HT1080 (cell line): ENCODE data around the gene CCDC97. TPM values are rescaled to one million over a fixed set of nuclear protein-coding genes. Genes with fewer than 3 reads are reported as not detected.

Experiments
- DNase-seq: peaks from one replicate; pipeline ENCODE4 v3.0.0-alpha.2; 2015; ENCODE audit warnings: low read depth
- total RNA-seq: library from RNA; depleted of rRNA; stranded (reverse); fragments of >200 nt; shearing (Covaris generic); gene quantifications from 2 replicates; pipeline ENCODE4 v1.2.3, GENCODE V29; 2014

The CCDC97 gene
- total RNA-seq, 1 experiment from 2014 or later = 14.3 TPM

DNA sequence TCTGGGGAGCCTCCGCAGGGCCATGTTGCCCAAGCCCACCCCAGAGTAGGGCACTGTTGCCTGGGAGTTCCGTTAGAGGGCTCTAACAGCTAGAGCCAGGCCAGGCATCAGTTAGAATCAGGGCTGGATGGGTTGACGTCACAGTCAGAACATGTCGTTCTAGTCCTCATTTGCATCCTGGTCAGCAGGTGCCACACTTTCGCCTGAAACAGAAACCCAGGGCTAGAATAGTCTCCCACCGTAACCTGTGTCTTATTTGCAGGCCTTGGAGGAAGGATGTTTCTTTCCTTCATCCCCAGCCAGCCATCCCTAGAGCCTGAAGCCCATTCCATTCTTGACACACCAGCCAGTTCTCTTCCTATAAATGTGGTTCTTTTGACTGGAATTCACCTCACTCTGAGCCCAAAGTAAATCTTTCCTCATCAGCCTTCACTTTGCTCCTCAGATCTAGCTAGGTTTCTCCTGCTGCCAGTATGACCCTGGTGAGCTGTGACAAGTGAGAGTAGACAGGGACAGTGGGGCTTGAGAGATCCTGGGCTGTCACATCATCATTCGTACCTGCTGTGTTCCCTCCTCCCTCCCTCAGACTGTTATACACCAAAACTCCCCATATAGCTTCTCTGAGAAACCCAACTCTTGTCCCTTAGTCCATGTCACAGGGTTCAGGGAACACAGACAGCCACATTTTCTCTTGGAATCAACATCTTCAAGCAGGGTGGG, 12.2 kb upstream of the CCDC97 start:
- no peak for DNase-seq

- DNase-seq = peak; percentile 62
Measured at GRCh38 chr19:41298348-41298964, 11.5 kb upstream of the CCDC97 start.

DNA sequence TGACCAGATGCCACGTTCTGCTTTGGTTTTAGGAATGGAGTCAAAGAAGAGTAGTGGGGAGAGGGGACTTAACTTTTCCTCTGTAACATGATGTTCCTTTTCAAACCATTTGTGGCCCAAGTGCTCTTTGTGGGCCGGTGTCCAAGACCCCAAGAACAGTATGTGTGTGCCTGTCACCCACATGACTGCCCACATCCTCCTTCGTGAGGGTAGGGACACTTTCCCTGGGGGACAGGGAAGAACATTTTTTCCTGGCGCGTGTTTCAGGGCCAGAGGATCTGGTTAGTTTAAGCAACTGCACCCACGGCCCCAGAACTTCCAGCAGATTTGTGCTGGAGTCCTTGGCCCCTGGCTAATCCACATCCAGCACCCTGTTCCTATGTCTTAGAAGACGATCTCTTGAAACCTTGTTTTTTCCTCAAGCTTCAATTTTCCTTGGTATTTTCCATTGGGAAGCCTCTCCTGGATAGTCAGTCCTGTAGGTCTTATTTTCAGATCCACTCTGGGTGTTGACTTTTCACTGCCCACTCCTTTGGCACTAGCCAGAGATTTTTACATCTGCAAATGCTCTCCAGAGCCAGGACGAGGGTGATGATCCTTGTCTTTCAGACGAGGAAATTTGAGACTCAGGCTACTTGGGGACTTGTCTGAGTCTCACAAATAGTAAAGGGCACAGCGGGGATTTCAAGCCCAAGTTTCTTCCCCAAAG, 10.8 kb upstream of the CCDC97 start:
- DNase-seq = no peak

DNA sequence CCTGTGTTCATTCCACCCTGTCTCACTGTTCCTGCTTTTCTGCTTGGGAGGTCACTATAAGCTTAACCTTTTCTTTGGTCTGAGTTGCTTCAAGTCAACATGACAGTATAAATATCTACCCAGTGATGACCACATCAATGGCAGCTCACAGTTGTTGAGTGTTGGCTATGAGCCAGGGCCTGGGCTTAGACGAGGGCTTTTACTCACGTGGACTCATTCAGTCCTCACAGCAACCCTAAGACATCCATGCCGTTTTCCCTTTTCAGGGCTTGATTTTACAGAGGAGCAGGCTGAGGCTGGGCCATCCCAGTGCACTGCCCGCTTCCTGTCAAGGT, 10.2 kb upstream of the CCDC97 start:
- DNase-seq = peak; percentile 50

- DNase-seq = no peak
Measured at GRCh38 chr19:41300555-41300954, 9.4 kb upstream of the CCDC97 start.

- DNase-seq = no peak
Measured at GRCh38 chr19:41302624-41303351, 7.2 kb upstream of the CCDC97 start.

DNA sequence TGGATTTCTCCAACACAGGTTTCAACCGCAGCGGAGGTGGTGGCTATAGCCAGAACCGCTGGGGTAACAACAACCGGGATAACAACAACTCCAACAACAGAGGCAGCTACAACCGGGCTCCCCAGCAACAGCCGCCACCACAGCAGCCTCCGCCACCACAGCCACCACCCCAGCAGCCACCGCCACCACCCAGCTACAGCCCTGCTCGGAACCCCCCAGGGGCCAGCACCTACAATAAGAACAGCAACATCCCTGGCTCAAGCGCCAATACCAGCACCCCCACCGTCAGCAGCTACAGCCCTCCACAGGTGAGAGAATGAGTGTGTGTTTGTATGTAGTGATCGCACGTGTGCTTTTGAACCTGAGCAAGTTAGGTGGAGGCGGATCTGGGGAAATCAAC, 6.0 kb upstream of the CCDC97 start:
- no peak for DNase-seq

DNA sequence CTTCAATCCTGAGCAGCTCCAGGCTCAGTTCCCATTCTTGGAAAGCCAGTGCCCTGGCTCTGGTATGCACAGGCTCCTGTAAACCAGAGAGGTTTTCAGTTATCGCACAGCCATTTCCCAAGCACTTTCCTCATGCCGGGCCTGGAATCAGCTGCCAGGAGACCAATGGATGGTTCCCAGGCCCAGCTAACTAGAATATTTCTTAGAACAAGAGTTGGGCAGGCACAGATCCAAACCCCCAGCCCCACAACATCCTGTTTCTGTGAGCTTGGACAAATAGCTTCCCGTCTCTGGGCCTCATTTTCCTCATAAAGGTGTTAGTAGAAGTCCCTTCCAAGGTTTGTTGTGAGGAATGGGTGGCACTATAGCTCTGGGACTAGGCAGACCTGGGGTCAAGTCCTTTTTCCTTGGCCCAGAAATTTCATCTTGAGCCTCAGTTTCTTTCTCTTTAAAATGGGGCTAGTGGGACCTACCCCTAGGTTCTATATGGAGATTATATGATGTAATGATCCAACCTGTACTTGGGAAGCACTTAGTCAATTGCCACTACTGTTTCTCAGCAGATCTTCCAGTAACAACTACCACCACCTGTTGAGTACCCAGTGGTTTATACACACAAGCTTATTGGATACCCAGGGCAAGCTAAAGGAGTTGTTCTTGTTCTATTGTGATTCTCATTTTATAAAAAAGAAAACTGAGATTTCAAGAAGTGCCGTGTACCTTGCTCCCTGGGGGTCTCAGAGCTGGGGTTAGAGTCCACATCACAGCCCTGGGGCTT, 5.1 kb upstream of the CCDC97 start:
- DNase-seq = no peak

GRCh38 chr19:41305927-41306793, 3.8 kb upstream of the CCDC97 start:
- DNase-seq = no peak

GRCh38 chr19:41307090-41307875, 2.7 kb upstream of the CCDC97 start:
- no peak for DNase-seq

DNA sequence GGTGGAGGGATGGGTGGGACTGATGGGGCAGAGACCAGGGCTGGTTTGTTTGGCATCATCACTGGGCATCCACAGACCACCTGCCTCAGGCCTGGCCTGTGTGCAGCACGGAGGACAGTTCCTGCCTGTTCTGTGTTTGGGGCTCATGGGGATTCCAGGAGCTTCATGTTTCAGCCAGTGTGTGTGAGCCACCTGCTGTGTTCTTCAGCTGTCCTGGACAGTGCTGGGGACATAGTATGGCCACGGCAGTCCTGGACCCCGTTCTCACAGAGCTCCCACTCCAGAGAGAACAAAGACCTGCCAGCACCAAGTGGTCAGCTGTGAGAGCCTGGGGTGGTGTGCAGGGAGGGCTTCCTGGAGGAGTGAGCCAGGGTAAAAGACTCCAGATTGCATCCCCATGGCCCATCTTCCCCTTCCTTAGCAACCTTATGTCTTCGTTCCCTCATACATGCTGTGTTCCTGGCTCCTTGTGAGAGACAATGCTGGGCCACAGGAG, 2.0 kb upstream of the CCDC97 start:
- no peak for DNase-seq

- peak; percentile 79 for DNase-seq
Measured at GRCh38 chr19:41308450-41309179, 1.4 kb upstream of the CCDC97 start.

- no peak for DNase-seq
Measured at GRCh38 chr19:41309180-41310032, 566 bp upstream of the CCDC97 start.

DNA sequence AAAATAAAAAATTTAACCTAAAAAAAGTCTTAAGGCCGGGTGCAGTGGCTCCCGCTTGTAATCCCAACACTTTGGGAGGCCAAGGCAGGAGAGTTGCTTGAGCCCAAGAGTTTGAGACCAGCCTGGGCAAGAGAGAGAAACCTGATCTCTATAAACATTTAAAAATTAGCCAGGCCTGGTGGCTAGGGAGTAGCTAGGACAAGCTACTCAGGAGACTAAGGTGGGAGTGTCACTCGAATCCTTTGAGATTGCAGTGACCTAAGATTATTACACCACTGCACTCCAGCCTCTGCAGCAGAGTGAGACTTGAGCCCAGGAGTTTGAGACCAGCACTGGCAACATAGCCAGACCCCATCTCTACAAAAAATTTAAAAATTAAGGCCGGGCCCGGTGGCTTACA, 1.1 kb downstream of the CCDC97 start:
- DNase-seq = no peak

GRCh38 chr19:41311613-41312012, 1.6 kb downstream of the CCDC97 start:
- no peak for DNase-seq

DNA sequence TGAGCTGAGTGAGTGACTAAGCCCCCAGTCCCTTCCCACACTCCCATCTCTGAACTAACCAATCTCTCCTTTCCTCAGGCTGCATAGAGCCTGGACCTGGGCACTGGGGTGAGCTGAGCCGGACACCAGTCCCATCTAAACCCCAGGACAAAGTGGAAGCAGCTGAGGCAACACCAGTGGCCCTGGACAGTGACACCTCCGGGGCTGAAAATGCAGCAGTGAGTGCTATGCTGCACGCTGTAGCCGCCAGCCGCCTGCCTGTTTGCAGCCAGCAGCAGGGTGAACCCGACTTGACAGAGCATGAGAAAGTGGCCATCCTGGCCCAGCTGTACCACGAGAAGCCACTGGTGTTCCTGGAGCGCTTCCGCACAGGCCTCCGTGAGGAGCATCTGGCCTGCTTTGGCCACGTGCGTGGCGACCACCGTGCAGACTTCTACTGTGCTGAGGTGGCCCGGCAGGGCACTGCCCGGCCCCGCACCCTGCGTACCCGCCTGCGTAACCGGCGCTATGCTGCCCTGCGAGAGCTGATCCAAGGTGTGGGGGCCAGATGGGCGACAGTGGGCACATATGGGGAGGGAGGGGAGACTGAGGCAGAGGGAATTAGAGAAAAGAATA, 6.4 kb downstream of the CCDC97 start:
- no peak for DNase-seq
